ENCODE measurements around the gene ARID1B.

Gene ARID1B

DNA sequence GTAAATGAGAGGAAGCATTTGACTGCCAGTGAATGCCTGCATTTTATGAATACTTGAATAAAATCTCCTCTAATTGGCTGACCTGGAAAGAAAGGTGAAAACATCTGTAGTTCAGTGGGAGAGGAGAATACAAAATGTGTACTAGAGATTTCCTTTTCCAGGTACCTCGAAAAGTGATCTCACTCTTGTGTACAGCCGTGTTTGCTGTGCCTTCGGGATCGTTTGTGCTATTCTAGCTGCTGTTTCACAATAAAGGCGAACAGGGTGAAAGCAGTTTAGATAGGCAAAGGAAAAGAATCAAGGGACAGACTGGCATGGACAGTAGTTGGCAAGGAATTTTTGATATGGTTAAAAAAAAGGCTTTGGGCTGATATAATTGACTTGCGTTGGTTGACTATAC, 112.3 kb downstream of the ARID1B start:
- Histone ChIP-seq H3K9me3 (ENCODE audit: control insufficient read depth, insufficient read depth, low read depth, low read length) (no peaks in the 10 kb centered on the region), H3K4me1 (ENCODE audit: control insufficient read depth, insufficient read depth, low read length) (peaks cover 6% of the 10 kb centered on the region; the same call in 1 of the 2 replicates), H3K4me3 (ENCODE audit: low read depth, low read length) (no peak overlapping the region), H3K27ac (ENCODE audit: extremely low read depth, low read depth, low read length) (no peak overlapping the region), H3K36me3 (ENCODE audit: control insufficient read depth in 2 of 2, insufficient read depth in 1 of 2, low read length in 2 of 2) (no peaks in the 10 kb centered on the region)
- ChIA-PET POLR2A (no interaction called here), CTCF (interaction anchor here (1.1 kb wide), 1 partner anchor 53 kb away, joined by 3 read pairs; no protein-coding TSS in a partner anchor)
- TF ChIP-seq ZFP3 (tag by site-specific recombination; IDR thresholded peaks at IDR 0.05; ENCODE audit: low read depth) (no peak), ZNF670 (tag by site-specific recombination; IDR thresholded peaks at IDR 0.05; ENCODE audit: low read depth) (no peak), ZNF433 (tag by site-specific recombination; IDR thresholded peaks at IDR 0.05; ENCODE audit: low read depth) (no peak), ZBTB20 (tag by site-specific recombination; IDR thresholded peaks at IDR 0.05) (no peak), ZNF768 (tag by site-specific recombination; IDR thresholded peaks at IDR 0.05) (no peak), ZNF140 (tag by site-specific recombination; IDR thresholded peaks at IDR 0.05) (no peak), GLI4 (tag by site-specific recombination; IDR thresholded peaks at IDR 0.05) (no peak), ZXDB (tag by site-specific recombination; IDR thresholded peaks at IDR 0.05) (no peak), ZNF777 (tag by site-specific recombination; IDR thresholded peaks at IDR 0.05; ENCODE audit: borderline replicate concordance) (no peak), ZNF138 (tag by site-specific recombination; IDR thresholded peaks at IDR 0.05; ENCODE audit: borderline replicate concordance) (no peak), ZFHX2 (tag by site-specific recombination; conservative IDR thresholded peaks at IDR 0.05) (no peak), ZNF274 (IDR thresholded peaks at IDR 0.05; ENCODE audit: low read length) (no peak), ZNF274 (tag by site-specific recombination; IDR thresholded peaks at IDR 0.05; ENCODE audit: borderline replicate concordance) (no peak), BCL11B (tag by site-specific recombination; IDR thresholded peaks at IDR 0.05; ENCODE audit: low read depth) (no peak)
- TF ChIP-seq, protein P1, sequence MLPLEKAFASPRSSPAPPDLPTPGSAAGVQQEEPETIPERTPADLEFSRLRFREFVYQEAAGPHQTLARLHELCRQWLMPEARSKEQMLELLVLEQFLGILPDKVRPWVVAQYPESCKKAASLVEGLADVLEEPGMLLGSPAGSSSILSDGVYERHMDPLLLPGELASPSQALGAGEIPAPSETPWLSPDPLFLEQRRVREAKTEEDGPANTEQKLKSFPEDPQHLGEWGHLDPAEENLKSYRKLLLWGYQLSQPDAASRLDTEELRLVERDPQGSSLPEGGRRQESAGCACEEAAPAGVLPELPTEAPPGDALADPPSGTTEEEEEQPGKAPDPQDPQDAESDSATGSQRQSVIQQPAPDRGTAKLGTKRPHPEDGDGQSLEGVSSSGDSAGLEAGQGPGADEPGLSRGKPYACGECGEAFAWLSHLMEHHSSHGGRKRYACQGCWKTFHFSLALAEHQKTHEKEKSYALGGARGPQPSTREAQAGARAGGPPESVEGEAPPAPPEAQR (tag by site-specific recombination; IDR thresholded peaks at IDR 0.05) = no peak
- TF ChIP-seq, protein P2, sequence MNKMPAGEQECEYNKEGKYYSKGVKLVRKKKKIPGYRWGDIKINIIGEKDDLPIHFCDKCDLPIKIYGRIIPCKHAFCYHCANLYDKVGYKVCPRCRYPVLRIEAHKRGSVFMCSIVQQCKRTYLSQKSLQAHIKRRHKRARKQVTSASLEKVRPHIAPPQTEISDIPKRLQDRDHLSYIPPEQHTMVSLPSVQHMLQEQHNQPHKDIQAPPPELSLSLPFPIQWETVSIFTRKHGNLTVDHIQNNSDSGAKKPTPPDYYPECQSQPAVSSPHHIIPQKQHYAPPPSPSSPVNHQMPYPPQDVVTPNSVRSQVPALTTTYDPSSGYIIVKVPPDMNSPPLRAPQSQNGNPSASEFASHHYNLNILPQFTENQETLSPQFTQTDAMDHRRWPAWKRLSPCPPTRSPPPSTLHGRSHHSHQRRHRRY (tag by site-specific recombination; IDR thresholded peaks at IDR 0.05) = no peak
- TF ChIP-seq, protein P3, sequence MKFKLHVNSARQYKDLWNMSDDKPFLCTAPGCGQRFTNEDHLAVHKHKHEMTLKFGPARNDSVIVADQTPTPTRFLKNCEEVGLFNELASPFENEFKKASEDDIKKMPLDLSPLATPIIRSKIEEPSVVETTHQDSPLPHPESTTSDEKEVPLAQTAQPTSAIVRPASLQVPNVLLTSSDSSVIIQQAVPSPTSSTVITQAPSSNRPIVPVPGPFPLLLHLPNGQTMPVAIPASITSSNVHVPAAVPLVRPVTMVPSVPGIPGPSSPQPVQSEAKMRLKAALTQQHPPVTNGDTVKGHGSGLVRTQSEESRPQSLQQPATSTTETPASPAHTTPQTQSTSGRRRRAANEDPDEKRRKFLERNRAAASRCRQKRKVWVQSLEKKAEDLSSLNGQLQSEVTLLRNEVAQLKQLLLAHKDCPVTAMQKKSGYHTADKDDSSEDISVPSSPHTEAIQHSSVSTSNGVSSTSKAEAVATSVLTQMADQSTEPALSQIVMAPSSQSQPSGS (tag by site-specific recombination; IDR thresholded peaks at IDR 0.05; ENCODE audit: low read depth) = no peak

DNA sequence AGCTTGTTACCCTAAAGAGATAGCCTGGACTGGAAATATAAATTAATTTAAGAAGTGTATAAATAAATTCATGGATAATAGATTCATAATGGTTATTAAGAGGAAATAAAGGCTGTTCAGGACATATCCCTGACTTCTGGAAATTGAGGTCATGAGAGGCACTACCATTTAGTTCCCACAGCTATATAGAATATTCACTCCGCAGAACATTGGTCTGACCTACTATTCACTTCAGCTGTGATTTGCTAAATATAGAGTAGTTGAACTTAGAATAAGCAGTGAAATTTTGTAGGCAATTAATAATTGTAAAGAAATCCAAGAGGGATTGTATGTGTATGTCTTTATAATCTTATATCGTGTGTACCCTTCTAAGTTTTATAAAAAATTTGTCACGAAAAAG, 112.8 kb downstream of the ARID1B start:
- POLR2A ChIA-PET = no interaction called here
- Histone ChIP-seq H3K27ac (ENCODE audit: extremely low read depth, low read depth, low read length) (no peak overlapping the region), H3K36me3 (ENCODE audit: control insufficient read depth in 2 of 2, insufficient read depth in 1 of 2, low read length in 2 of 2) (no peaks in the 10 kb centered on the region), H3K9me3 (ENCODE audit: control insufficient read depth, insufficient read depth, low read depth, low read length) (no peaks in the 10 kb centered on the region), H3K4me1 (ENCODE audit: control insufficient read depth, insufficient read depth, low read length) (peaks cover 6% of the 10 kb centered on the region; the same call in 1 of the 2 replicates), H3K4me3 (ENCODE audit: low read depth, low read length) (no peak overlapping the region)
- CTCF ChIA-PET = interaction anchor here (1.2 to 1.5 kb wide), 2 partner anchors 10 to 15 kb away, joined by 3 to 5 read pairs; no protein-coding TSS in a partner anchor
- TF ChIP-seq, protein P4, sequence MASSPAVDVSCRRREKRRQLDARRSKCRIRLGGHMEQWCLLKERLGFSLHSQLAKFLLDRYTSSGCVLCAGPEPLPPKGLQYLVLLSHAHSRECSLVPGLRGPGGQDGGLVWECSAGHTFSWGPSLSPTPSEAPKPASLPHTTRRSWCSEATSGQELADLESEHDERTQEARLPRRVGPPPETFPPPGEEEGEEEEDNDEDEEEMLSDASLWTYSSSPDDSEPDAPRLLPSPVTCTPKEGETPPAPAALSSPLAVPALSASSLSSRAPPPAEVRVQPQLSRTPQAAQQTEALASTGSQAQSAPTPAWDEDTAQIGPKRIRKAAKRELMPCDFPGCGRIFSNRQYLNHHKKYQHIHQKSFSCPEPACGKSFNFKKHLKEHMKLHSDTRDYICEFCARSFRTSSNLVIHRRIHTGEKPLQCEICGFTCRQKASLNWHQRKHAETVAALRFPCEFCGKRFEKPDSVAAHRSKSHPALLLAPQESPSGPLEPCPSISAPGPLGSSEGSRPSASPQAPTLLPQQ (tag by site-specific recombination; IDR thresholded peaks at IDR 0.05) = no peak
- TF ChIP-seq ZNF544 (tag by site-specific recombination; IDR thresholded peaks at IDR 0.05) = no peak
- no peak for TF ChIP-seq ZNF792 (tag by site-specific recombination; IDR thresholded peaks at IDR 0.05)
- TF ChIP-seq, protein P5, sequence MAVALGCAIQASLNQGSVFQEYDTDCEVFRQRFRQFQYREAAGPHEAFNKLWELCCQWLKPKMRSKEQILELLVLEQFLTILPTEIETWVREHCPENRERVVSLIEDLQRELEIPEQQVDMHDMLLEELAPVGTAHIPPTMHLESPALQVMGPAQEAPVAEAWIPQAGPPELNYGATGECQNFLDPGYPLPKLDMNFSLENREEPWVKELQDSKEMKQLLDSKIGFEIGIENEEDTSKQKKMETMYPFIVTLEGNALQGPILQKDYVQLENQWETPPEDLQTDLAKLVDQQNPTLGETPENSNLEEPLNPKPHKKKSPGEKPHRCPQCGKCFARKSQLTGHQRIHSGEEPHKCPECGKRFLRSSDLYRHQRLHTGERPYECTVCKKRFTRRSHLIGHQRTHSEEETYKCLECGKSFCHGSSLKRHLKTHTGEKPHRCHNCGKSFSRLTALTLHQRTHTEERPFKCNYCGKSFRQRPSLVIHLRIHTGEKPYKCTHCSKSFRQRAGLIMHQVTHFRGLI (tag by site-specific recombination; IDR thresholded peaks at IDR 0.05) = no peak
- TF ChIP-seq, protein P6, sequence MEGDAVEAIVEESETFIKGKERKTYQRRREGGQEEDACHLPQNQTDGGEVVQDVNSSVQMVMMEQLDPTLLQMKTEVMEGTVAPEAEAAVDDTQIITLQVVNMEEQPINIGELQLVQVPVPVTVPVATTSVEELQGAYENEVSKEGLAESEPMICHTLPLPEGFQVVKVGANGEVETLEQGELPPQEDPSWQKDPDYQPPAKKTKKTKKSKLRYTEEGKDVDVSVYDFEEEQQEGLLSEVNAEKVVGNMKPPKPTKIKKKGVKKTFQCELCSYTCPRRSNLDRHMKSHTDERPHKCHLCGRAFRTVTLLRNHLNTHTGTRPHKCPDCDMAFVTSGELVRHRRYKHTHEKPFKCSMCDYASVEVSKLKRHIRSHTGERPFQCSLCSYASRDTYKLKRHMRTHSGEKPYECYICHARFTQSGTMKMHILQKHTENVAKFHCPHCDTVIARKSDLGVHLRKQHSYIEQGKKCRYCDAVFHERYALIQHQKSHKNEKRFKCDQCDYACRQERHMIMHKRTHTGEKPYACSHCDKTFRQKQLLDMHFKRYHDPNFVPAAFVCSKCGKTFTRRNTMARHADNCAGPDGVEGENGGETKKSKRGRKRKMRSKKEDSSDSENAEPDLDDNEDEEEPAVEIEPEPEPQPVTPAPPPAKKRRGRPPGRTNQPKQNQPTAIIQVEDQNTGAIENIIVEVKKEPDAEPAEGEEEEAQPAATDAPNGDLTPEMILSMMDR (tag by site-specific recombination; IDR thresholded peaks at IDR 0.05) = no peak
- no peak for TF ChIP-seq ZNF239 (tag by site-specific recombination; IDR thresholded peaks at IDR 0.05)
- no peak for TF ChIP-seq ZEB2 (tag by site-specific recombination; IDR thresholded peaks at IDR 0.05)
- TF ChIP-seq, protein P7, sequence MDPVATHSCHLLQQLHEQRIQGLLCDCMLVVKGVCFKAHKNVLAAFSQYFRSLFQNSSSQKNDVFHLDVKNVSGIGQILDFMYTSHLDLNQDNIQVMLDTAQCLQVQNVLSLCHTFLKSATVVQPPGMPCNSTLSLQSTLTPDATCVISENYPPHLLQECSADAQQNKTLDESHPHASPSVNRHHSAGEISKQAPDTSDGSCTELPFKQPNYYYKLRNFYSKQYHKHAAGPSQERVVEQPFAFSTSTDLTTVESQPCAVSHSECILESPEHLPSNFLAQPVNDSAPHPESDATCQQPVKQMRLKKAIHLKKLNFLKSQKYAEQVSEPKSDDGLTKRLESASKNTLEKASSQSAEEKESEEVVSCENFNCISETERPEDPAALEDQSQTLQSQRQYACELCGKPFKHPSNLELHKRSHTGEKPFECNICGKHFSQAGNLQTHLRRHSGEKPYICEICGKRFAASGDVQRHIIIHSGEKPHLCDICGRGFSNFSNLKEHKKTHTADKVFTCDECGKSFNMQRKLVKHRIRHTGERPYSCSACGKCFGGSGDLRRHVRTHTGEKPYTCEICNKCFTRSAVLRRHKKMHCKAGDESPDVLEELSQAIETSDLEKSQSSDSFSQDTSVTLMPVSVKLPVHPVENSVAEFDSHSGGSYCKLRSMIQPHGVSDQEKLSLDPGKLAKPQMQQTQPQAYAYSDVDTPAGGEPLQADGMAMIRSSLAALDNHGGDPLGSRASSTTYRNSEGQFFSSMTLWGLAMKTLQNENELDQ (tag by site-specific recombination; IDR thresholded peaks at IDR 0.05; ENCODE audit: low read depth) = no peak

All from HEK293 (cell line).